Gastrocnemius medialis (tissue), 4 donors: ENCODE data around the gene TENT4B.

Experiments
- POLR2A ChIP-seq, 2 donors: fragments of 450-650 bp; IDR thresholded peaks; one replicate each; pipeline ENCODE4 v1.6.1; 2017; ENCODE audit warnings: antibody characterized with exemption in 2 of 2, mild to moderate bottlenecking in 2 of 2, moderate library complexity in 2 of 2
- TF ChIP-seq, protein P1 (sequence below), 5 experiments: fragments of 450-650 bp in 3 of 5; fragments of 200-600 bp in 2 of 5; sonication (generic) in 2 of 5; IDR thresholded peaks in 4 of 5; conservative IDR thresholded peaks in 1 of 5; 1 replicate in 4 of 5; 2 replicates in 1 of 5; pipeline ENCODE4 v1.5.1; 2016 to 2019; ENCODE audit warnings: antibody characterized with exemption in 5 of 5, mild to moderate bottlenecking in 3 of 5, moderate library complexity in 3 of 5

DNA sequence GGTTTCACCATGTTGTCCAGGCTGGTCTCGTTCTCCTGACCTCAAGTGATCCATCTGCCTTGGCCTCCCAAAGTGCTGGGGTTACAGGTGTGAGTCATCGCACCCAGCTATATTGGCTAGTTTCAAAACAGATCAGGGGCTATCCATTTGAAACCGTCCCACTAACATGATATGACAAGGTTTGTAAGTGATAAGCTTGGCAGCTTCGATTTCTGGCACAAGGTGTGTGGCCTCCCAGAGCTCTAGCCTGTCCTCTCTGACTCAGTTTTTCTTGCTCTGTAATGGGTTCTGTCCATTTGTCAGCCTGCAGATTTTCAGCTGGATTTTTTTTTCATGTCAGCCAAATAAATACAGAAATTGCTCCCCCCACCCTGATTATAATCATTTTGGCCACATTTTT is 31.8 kb upstream of the TENT4B start:
- TF ChIP-seq, protein P1, sequence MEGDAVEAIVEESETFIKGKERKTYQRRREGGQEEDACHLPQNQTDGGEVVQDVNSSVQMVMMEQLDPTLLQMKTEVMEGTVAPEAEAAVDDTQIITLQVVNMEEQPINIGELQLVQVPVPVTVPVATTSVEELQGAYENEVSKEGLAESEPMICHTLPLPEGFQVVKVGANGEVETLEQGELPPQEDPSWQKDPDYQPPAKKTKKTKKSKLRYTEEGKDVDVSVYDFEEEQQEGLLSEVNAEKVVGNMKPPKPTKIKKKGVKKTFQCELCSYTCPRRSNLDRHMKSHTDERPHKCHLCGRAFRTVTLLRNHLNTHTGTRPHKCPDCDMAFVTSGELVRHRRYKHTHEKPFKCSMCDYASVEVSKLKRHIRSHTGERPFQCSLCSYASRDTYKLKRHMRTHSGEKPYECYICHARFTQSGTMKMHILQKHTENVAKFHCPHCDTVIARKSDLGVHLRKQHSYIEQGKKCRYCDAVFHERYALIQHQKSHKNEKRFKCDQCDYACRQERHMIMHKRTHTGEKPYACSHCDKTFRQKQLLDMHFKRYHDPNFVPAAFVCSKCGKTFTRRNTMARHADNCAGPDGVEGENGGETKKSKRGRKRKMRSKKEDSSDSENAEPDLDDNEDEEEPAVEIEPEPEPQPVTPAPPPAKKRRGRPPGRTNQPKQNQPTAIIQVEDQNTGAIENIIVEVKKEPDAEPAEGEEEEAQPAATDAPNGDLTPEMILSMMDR (IDR thresholded peaks at IDR 0.05 in 4 of 5, conservative IDR thresholded peaks at IDR 0.05 in 1 of 5) = no peak
- TF ChIP-seq POLR2A (IDR thresholded peaks at IDR 0.05) = no peak
